Ascending aorta (tissue), 2 donors: ENCODE measurements around the gene TMEM108. TPM values are rescaled to one million over a fixed set of nuclear protein-coding genes. Genes with fewer than 3 reads are reported as not detected.

Source experiments
- DNase-seq, 2 donors: peaks; one replicate each; pipeline ENCODE4 v3.0.0-alpha.2; 2019; ENCODE audit warnings: low spot score in 2 of 2
- H3K27ac ChIP-seq, 2 donors: fragments of 200-600 bp; sonication (generic); one replicate each; pipeline ENCODE4 v1.5.1; 2016 to 2017; ENCODE audit warnings: mild to moderate bottlenecking in 1 of 2
- H3K27me3 ChIP-seq: fragments of 200-600 bp; sonication (generic); one replicate; pipeline ENCODE4 v1.5.1; 2017
- H3K36me3 ChIP-seq, 2 donors: fragments of 200-600 bp; sonication (generic); one replicate each; pipeline ENCODE4 v1.5.1; 2016
- H3K4me1 ChIP-seq, 2 donors: fragments of 200-600 bp; sonication (generic); one replicate each; pipeline ENCODE4 v1.5.1; 2016 to 2017; ENCODE audit warnings: mild to moderate bottlenecking in 1 of 2
- H3K4me3 ChIP-seq, 2 donors: fragments of 200-600 bp; sonication (generic); one replicate each; pipeline ENCODE4 v1.5.1; 2016 to 2017; ENCODE audit warnings: mild to moderate bottlenecking in 1 of 2
- H3K9me3 ChIP-seq, 2 donors: fragments of 200-600 bp; sonication (generic); one replicate each; pipeline ENCODE4 v1.5.1; 2016
- CTCF ChIP-seq, 3 experiments: fragments of 200-600 bp in 2 of 3; fragments of 450-650 bp in 1 of 3; sonication (generic) in 2 of 3; IDR thresholded peaks; one replicate each; pipeline ENCODE4 v1.5.1; 2016 to 2019; ENCODE audit warnings: antibody characterized with exemption in 3 of 3, mild to moderate bottlenecking in 1 of 3, moderate library complexity in 1 of 3
- intact Hi-C: fragments of 100-400 bp; cut with DNase I; formaldehyde crosslinking; loops from one replicate; pipeline ENCODE4 v1.15.1; 2023
- total RNA-seq: library from RNA; depleted of rRNA; stranded (reverse); fragments of >200 nt; gene quantifications from one replicate; pipeline ENCODE4 v1.1.0, GENCODE V29; 2016

TMEM108 gene
- total RNA-seq, 1 donor from 2014 or later = not detected

- TF ChIP-seq CTCF (IDR thresholded peaks at IDR 0.05) = no peak
- Histone ChIP-seq H3K36me3 (no peaks in the 10 kb centered on the region), H3K27ac (no peak overlapping the region), H3K4me1 (peaks cover 0 to 9% of the 10 kb centered on the region in 2 donors), H3K4me3 (no peak overlapping the region), H3K9me3 (peaks cover 0 to 2% of the 10 kb centered on the region in 2 donors), H3K27me3 (no peaks in the 10 kb centered on the region)
- DNase-seq = no peak
- intact Hi-C loops = no loop called here
These were observed 173.7 kb downstream of the TMEM108 start for GRCh38 chr3:133211856-133212255.

- intact Hi-C loops = no loop called here
- Histone ChIP-seq H3K36me3 (no peaks in the 10 kb centered on the region), H3K27ac (no peak overlapping the region), H3K4me1 (peaks cover 0 to 9% of the 10 kb centered on the region in 2 donors), H3K9me3 (peaks cover 0 to 21% of the 10 kb centered on the region in 2 donors), H3K27me3 (no peaks in the 10 kb centered on the region), H3K4me3 (no peak overlapping the region)
- DNase-seq = no peak
- TF ChIP-seq CTCF (IDR thresholded peaks at IDR 0.05) = no peak
These were observed 175.7 kb downstream of the TMEM108 start for GRCh38 chr3:133213937-133214336.

- no peaks in the 10 kb centered on the region for H3K36me3 ChIP-seq
- H3K4me1 ChIP-seq = no peaks in the 10 kb centered on the region
- no peak for DNase-seq
- H3K4me3 ChIP-seq = no peak overlapping the region
- peaks cover 7 to 8% of the 10 kb centered on the region in 2 donors for H3K9me3 ChIP-seq
- intact Hi-C loops = no loop called here
- no peak overlapping the region for H3K27ac ChIP-seq
- H3K27me3 ChIP-seq = no peaks in the 10 kb centered on the region
- TF ChIP-seq CTCF (IDR thresholded peaks at IDR 0.05) = no peak
These were observed 189.6 kb downstream of the TMEM108 start for GRCh38 chr3:133227813-133228212.

- Histone ChIP-seq H3K4me3 (no peak overlapping the region), H3K9me3 (no peaks in the 10 kb centered on the region), H3K36me3 (no peaks in the 10 kb centered on the region), H3K4me1 (no peaks in the 10 kb centered on the region), H3K27me3 (no peaks in the 10 kb centered on the region), H3K27ac (no peak overlapping the region)
- intact Hi-C loops = no loop called here
- no peak for DNase-seq
- no peak for TF ChIP-seq CTCF (IDR thresholded peaks at IDR 0.05)
These were observed 192.0 kb downstream of the TMEM108 start for GRCh38 chr3:133230195-133230594.

- no peak for TF ChIP-seq CTCF (IDR thresholded peaks at IDR 0.05)
- Histone ChIP-seq H3K9me3 (no peaks in the 10 kb centered on the region), H3K27me3 (no peaks in the 10 kb centered on the region)
These were observed 198.7 kb downstream of the TMEM108 start for GRCh38 chr3:133236901-133237300.

GRCh38 chr3:133237380-133237779 is 199.2 kb downstream of the TMEM108 start:
- no peak overlapping the region for H3K4me3 ChIP-seq
- H3K9me3 ChIP-seq = no peaks in the 10 kb centered on the region
- no peak for TF ChIP-seq CTCF (IDR thresholded peaks at IDR 0.05)
- no peak for DNase-seq
- H3K36me3 ChIP-seq = no peaks in the 10 kb centered on the region
- intact Hi-C loops = no loop called here
- no peaks in the 10 kb centered on the region for H3K27me3 ChIP-seq
- no peak overlapping the region for H3K27ac ChIP-seq
- no peaks in the 10 kb centered on the region for H3K4me1 ChIP-seq

More at GRCh38 chr3:133236901-133237300, 198.7 kb downstream of the TMEM108 start:
- no peak overlapping the region for H3K27ac ChIP-seq
- no peak for DNase-seq
- H3K4me1 ChIP-seq = no peaks in the 10 kb centered on the region
- intact Hi-C loops = no loop called here
- no peaks in the 10 kb centered on the region for H3K36me3 ChIP-seq
- no peak overlapping the region for H3K4me3 ChIP-seq
